Thymus (tissue), 11 donors: ENCODE data around the gene NAALAD2. TPM values are rescaled to one million over a fixed set of nuclear protein-coding genes. Genes with fewer than 3 reads are reported as not detected.
"Not testable (repeated sequence)": the region's sequence is repeated elsewhere in the genome, so short reads cannot be mapped to it uniquely, and the experiment has no call there.

Experiments used
- DNase-seq, 9 donors: peaks; one replicate each; pipeline ENCODE4 v3.0.0-alpha.2; 2013; ENCODE audit warnings: low spot score in 9 of 9, low read depth in 6 of 9, missing footprints in 1 of 9
- H3K27ac ChIP-seq, 2 donors: one replicate each; pipeline ENCODE4 v1.5.1; 2013; ENCODE audit warnings: control low read depth in 1 of 2, low read depth in 1 of 2, low read length in 1 of 2, mild to moderate bottlenecking in 1 of 2, moderate library complexity in 1 of 2
- H3K27me3 ChIP-seq, 2 donors: one replicate each; pipeline ENCODE4 v1.5.1; 2013; ENCODE audit warnings: low read length in 1 of 2; ENCODE audit not compliant: control insufficient read depth in 2 of 2, insufficient read depth in 1 of 2
- H3K36me3 ChIP-seq, 2 donors: one replicate each; pipeline ENCODE4 v1.5.1; 2013; ENCODE audit warnings: low read length in 1 of 2, mild to moderate bottlenecking in 1 of 2, moderate library complexity in 1 of 2; ENCODE audit not compliant: control insufficient read depth in 2 of 2, insufficient read depth in 2 of 2
- H3K4me1 ChIP-seq, 2 donors: one replicate each; pipeline ENCODE4 v1.5.1; 2013; ENCODE audit warnings: low read length in 2 of 2; ENCODE audit not compliant: control insufficient read depth in 2 of 2, insufficient read depth in 2 of 2
- H3K4me3 ChIP-seq, 2 donors: one replicate each; pipeline ENCODE4 v1.5.1; 2013; ENCODE audit warnings: low read length in 2 of 2, control low read depth in 1 of 2, mild to moderate bottlenecking in 1 of 2
- H3K9me3 ChIP-seq, 2 donors: one replicate each; pipeline ENCODE4 v1.5.1; 2013; ENCODE audit warnings: low read length in 1 of 2, mild to moderate bottlenecking in 1 of 2; ENCODE audit not compliant: control insufficient read depth in 2 of 2, insufficient read depth in 1 of 2
- WGBS: extraction: QIAGEN DNeasy Blood & Tissue Kit; methylation state at CpG from one replicate; pipeline ENCODE4 v1.1.7; 2013; 5-methylcytosine and 5-hydroxymethylcytosine counted together
- polyA plus RNA-seq: library from polyadenylated mRNA; stranded (reverse); fragments of 200-250 nt; gene quantifications from one replicate; pipeline ENCODE4 v1.2.3, GENCODE V29; 2013
- total RNA-seq: library from RNA; stranded (reverse); fragments of 120-200 nt; gene quantifications from one replicate; pipeline ENCODE4 v1.2.4, GENCODE V29; 2013
- donor health status: healthy.

Gene NAALAD2
- total and polyA plus RNA-seq, 2 donors: 0.23 to 0.47 TPM

DNA sequence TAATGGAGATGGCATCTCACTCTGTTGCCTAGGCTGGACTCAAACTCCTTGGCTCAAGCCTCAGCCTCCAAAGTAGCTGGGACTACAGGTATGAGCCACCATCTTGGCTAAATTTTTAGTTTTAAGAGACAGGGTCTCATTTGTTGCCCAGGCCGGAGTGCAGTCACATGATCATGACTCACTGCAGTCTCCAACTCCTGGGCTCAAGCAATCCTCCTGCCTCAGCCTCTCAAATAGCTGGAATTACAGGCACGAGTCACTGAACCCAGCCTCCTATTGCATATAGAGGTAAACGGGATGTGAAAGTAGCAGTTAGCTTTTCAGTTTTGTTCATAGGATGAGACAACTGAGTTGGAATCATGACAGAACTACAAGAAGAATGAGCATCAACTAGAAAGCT lies 9.5 kb upstream of the NAALAD2 start:
- H3K9me3 ChIP-seq: no peaks in the 10 kb centered on the region
- no peak for DNase-seq
- no peak overlapping the region for H3K4me3 ChIP-seq
- H3K36me3 ChIP-seq: no peaks in the 10 kb centered on the region
- H3K27ac ChIP-seq: no peak overlapping the region
- H3K4me1 ChIP-seq: no peaks in the 10 kb centered on the region
- WGBS: 93% methylated on average over 3 of the region's 3 CpGs
- no peaks in the 10 kb centered on the region for H3K27me3 ChIP-seq

DNA sequence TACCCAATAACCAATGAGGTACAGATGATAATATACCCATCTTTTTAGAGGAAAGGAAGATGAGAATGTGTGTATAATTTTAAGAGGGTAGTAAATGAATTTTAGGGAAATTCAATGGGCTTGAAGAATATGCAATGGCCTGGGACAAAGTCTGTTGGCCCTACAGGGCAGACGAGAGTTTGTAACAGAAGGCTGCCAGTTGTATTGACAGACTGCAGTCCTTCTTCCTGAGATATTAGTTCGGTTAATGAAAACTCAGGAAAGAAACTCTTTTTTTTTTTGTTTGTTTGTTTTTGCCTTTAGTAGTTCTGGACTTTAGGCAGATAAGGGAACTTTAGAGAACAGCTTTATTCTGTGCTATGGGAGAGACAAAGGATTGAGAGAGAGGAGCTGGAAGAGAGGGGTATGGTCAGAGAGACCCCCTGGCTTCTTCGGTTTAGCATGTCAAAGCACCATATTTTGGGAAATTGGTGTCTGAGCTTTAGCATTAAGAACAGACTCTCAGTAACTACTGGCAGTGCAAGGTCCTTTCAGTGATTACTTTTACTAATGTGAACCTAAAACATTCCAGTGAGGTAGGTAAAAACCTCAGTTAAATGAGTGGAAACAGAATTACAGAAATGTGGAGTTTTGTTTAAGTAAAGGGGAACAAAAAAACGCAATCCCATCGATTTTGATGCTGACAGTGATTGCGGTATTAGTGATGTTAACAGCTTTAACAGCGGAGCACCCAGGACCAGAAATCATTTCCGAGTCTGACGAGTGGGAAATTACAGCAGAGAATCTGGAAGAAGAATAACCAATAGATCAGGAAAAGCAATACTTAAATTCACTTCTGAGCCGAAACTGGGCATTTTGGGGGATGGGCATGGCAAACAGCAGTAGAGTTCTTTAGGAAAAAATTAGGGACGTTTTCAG lies 644 bp upstream of the NAALAD2 start:
- 44% methylated on average over 11 of the region's 11 CpGs for WGBS
- Histone ChIP-seq H3K4me1 (no peaks in the 10 kb centered on the region), H3K4me3 (no peak overlapping the region), H3K27ac (no peak overlapping the region), H3K36me3 (no peaks in the 10 kb centered on the region), H3K27me3 (peaks cover 0 to 19% of the 10 kb centered on the region in 2 donors), H3K9me3 (no peaks in the 10 kb centered on the region)
- no peak for DNase-seq

DNA sequence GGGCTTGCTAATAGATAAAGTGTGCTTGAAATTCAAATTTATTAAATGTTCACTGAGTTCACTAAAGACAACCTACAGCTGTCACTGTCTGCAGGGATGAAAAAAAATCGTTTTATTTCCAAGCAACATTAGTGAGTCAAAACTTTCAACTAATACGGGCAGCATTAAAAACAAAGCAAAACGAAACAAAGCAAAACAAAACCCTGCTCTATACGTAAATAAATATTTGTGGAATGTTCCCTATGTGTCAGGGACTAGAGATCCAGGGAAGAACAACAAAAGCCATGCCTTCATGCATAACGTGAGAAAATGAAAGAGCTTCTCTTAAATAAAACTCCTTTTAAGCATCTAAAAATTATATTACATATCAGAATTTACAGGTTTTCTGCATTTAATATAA lies 553 bp downstream of the NAALAD2 start:
- Histone ChIP-seq H3K9me3 (no peaks in the 10 kb centered on the region), H3K4me1 (no peaks in the 10 kb centered on the region), H3K4me3 (no peak overlapping the region), H3K27ac (no peak overlapping the region), H3K36me3 (no peaks in the 10 kb centered on the region), H3K27me3 (peaks cover 0 to 19% of the 10 kb centered on the region in 2 donors)
- DNase-seq: no peak
- WGBS: 5% methylated on average over 5 of the region's 5 CpGs

DNA sequence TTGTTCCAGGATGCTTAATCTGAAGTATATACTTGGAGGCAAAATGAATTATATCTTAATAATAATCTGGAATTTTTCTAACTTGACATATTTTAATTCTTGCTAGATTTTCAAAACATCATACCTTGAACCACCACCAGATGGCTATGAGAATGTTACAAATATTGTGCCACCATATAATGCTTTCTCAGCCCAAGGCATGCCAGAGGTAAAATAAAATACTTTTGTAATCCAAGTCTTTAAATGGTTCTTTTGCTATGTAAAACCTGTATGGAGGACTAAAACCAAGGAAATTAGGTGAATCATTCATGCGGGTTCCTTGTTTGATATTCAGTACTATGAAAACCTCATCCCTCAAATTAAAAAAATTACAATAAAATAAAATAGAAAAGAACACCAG lies 14.4 kb downstream of the NAALAD2 start:
- WGBS: 100% methylated on average over 1 of the region's 1 CpG

DNA sequence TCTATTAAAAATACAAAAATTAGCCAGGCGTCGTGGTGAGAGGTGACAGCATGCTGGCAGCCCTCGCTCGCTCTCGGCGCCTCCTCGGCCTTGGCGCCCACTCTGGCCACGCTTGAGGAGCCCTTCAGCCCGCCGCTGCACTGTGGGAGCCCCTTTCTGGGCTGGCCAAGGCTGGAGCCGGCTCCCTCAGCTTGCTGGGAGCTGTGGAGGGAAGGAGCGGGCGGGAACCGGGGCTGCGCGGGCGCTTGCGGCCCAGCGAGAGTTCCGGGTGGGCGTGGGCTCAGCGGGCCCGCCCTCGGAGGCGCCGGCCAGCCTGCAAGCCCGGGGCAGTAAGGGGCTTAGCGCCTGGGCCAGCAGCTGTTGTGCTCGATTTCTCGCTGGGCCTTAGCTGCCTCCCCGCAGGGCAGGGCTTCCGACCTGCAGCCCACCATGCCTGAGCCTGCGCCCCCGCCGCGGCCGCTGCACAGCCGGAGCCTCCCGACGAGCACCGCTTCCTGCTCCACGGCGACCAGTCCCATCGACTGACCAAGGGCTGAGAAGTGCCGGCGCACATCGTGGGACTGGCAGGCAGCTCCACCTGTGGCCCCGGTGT lies 32.6 kb downstream of the NAALAD2 start:
- not testable (repeated sequence) for H3K27me3 ChIP-seq, DNase-seq, H3K9me3 ChIP-seq, H3K4me1 ChIP-seq, H3K4me3 ChIP-seq, H3K27ac ChIP-seq, H3K36me3 ChIP-seq
- WGBS: 96% methylated on average over 49 of the region's 49 CpGs

More for the DNA sequence above, 14.4 kb downstream of the NAALAD2 start:
- H3K36me3 ChIP-seq: no peaks in the 10 kb centered on the region
- H3K27me3 ChIP-seq: no peaks in the 10 kb centered on the region
- H3K9me3 ChIP-seq: no peaks in the 10 kb centered on the region
- DNase-seq: no peak
- no peak overlapping the region for H3K4me3 ChIP-seq
- H3K27ac ChIP-seq: no peak overlapping the region
- no peaks in the 10 kb centered on the region for H3K4me1 ChIP-seq

DNA sequence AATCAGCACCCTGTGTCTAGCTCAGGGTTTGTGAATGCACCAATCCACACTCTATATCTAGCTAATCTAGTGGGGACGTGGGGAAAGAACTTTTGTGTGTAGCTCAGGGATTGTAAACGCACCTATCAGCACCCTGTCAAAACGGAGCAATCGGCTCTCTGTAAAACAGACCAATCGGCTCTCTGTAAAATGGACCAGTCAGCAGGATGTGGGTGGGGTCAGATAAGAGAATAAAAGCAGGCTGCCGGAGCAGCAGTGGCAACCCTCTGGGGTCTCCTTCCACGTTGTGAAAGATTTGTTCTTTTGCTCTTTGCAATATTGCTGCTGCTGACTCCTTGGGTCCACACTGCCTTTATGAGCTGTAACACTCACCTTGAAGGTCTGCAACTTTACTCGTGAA lies 33.2 kb downstream of the NAALAD2 start:
- not testable (repeated sequence) for H3K27ac ChIP-seq, H3K27me3 ChIP-seq, H3K4me1 ChIP-seq, H3K4me3 ChIP-seq, DNase-seq, H3K9me3 ChIP-seq, H3K36me3 ChIP-seq
- 90% methylated on average over 8 of the region's 8 CpGs for WGBS

DNA sequence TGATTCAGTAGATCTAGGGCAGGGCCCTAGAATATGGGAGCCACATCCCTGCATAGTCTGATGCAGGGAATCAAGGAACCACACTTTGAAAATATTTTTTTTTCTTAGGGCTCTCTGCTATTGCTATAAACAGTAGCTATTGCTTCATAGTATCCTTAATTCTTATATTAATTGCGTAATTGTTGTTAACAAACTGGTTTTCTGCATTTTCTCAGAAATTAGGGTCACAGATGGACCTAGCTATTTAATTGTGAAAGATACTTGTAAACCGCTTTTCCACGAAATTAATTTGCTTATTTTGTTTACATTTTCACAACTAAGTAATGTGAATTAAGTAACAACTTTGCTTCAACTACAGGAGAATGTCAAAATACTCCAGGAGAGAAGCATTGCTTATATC lies 34.1 kb downstream of the NAALAD2 start:
- WGBS: 93% methylated on average over 3 of the region's 3 CpGs

DNA sequence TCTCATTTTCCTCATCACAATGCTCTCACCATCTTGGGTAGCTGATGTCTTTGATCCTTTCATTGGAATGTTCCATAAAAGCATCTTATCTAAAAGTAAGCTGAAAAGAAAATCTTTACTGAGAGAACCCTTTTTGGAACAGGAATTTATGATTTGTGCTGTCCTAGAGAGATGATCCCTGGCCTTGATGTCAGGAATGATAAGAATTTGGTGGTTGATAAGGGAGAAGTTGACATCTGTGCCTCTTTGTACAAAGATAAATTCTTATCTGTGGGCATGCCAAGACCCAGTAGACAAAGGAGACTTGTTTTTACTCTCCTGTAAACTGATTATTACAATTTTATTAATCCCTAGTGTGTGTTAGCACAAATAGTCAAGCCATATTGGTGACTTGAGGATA lies 36.9 kb downstream of the NAALAD2 start:
- H3K36me3 ChIP-seq: no peaks in the 10 kb centered on the region
- no peak overlapping the region for H3K27ac ChIP-seq
- H3K9me3 ChIP-seq: no peaks in the 10 kb centered on the region
- H3K4me1 ChIP-seq: no peaks in the 10 kb centered on the region
- no peak overlapping the region for H3K4me3 ChIP-seq
- DNase-seq: no peak
- no peaks in the 10 kb centered on the region for H3K27me3 ChIP-seq

More for the DNA sequence above, 34.1 kb downstream of the NAALAD2 start:
- no peak overlapping the region for H3K27ac ChIP-seq
- DNase-seq: no peak
- no peak overlapping the region for H3K4me3 ChIP-seq
- H3K9me3 ChIP-seq: no peaks in the 10 kb centered on the region
- no peaks in the 10 kb centered on the region for H3K4me1 ChIP-seq
- H3K36me3 ChIP-seq: no peaks in the 10 kb centered on the region
- H3K27me3 ChIP-seq: no peaks in the 10 kb centered on the region

DNA sequence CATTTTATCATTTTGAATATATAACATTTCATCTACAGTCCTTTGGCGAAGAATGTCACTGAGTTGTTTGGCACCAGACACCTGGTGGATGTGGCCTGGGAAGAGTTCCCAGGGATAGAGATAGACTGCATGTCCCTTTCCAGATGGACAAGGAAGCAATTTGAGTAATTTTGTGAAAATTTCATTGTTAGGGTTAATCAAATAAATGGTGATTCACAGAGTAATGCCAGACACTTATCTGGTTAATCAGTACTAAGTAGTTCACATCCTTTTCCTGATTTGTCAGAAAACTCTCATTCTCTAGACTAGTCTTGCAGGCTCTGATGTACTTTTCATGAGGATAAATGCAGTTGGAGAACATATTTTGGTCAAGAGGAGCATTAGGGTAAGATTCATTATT lies 41.6 kb downstream of the NAALAD2 start:
- no peak overlapping the region for H3K27ac ChIP-seq
- no peaks in the 10 kb centered on the region for H3K9me3 ChIP-seq
- WGBS: 98% methylated on average over 1 of the region's 1 CpG
- H3K36me3 ChIP-seq: no peaks in the 10 kb centered on the region
- no peaks in the 10 kb centered on the region for H3K27me3 ChIP-seq
- DNase-seq: no peak
- H3K4me1 ChIP-seq: no peaks in the 10 kb centered on the region
- no peak overlapping the region for H3K4me3 ChIP-seq
